Measurements from ENCODE around the gene ZNF701.
"Not testable (repeated sequence)": the region's sequence is repeated elsewhere in the genome, so short reads cannot be mapped to it uniquely, and the experiment has no call there.

Gene ZNF701

DNA sequence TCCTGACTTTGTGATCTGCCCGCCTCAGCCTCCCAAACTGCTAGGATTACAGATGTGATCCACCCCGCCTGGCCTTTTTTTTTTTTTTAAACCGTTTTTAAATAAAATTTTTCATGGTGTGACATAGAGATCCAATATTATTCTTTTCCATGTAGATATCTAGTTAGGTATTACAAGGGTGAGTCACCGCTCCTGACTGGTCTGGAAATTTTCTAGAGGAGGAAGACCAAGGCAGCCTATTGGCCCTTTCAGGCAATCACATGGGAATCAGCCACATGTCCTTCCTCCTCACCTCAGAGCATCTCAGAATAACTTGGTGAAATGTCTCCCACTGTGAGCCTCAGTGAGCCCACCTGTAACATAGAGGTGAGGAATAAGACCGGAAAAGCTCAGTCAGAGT lies 28.9 kb upstream of the ZNF701 start:
- not testable (repeated sequence) for H3K27me3 ChIP-seq (ENCODE audit: control insufficient read depth in 1 of 2, insufficient read depth in 1 of 2, low read length in 2 of 2); H4K91ac ChIP-seq (ENCODE audit: low read length); H3K27ac ChIP-seq (ENCODE audit: low read length, poor library complexity, severe bottlenecking); H4K8ac ChIP-seq (ENCODE audit: low read length); H3K4me2 ChIP-seq (ENCODE audit: low read length, poor library complexity, severe bottlenecking); H2BK12ac ChIP-seq (ENCODE audit: low read length in 2 of 2); H3K9ac ChIP-seq (ENCODE audit: low read length); DNase-seq; H3K4ac ChIP-seq (ENCODE audit: low read depth in 1 of 2, low read length in 2 of 2); H3K14ac ChIP-seq (ENCODE audit: low read length in 2 of 2); H2BK15ac ChIP-seq (ENCODE audit: low read depth, poor library complexity, severe bottlenecking); H2BK5ac ChIP-seq (ENCODE audit: low read depth, low read length, poor library complexity, severe bottlenecking); H2AK5ac ChIP-seq (ENCODE audit: low read length, severe bottlenecking); H2BK120ac ChIP-seq (ENCODE audit: low read depth, low read length); H3K4me3 ChIP-seq (ENCODE audit: insufficient read depth in 1 of 2, low read depth in 1 of 2, low read length in 2 of 2); H3K23ac ChIP-seq (ENCODE audit: low read length in 2 of 2); H3K18ac ChIP-seq (ENCODE audit: low read depth in 1 of 2, low read length in 2 of 2); H3K4me1 ChIP-seq (ENCODE audit: control insufficient read depth, insufficient read depth, low read depth, low read length); H2AFZ ChIP-seq (ENCODE audit: low read depth, low read length)
- peaks cover 54% of the 10 kb centered on the region for H3K9me3 ChIP-seq (ENCODE audit: control insufficient read depth, low read length)
- H3K36me3 ChIP-seq (ENCODE audit: control insufficient read depth in 1 of 2, insufficient read depth in 2 of 2, low read depth in 1 of 2, low read length in 2 of 2): peaks cover 44% of the 10 kb centered on the region in 2 experiments
- H3K79me1 ChIP-seq (replicated peaks; ENCODE audit: low read length, poor library complexity, severe bottlenecking): peaks cover 22% of the 10 kb centered on the region
- 91% methylated on average over 3 of the region's 5 CpGs for WGBS

DNA sequence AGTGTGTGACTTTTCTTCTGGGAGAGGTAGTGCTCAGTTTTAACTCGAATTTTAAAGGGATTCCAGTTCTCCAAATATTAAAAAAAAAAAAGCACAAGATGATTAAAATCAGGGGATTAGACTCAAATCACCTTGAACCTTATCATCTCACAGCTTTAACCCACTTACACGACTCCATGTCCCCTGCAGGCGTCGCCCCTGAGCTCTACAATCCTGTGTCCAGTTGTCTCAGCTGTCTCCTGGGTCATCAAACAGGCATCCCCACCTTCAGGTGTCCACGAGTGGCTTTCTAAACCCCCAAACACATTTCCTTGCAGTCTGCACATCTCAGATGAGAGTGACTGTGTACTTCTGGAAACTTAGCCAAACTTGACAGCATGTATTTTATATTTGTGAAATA lies 28.5 kb upstream of the ZNF701 start:
- Histone ChIP-seq H3K36me3 (ENCODE audit: control insufficient read depth in 1 of 2, insufficient read depth in 2 of 2, low read depth in 1 of 2, low read length in 2 of 2) (peaks cover 47 to 48% of the 10 kb centered on the region in 2 experiments), H2AK5ac (ENCODE audit: low read length, severe bottlenecking) (no peak overlapping the region), H3K9me3 (ENCODE audit: control insufficient read depth, low read length) (peaks cover 58% of the 10 kb centered on the region), H3K4me1 (ENCODE audit: control insufficient read depth, insufficient read depth, low read depth, low read length) (no peaks in the 10 kb centered on the region), H3K79me1 (replicated peaks; ENCODE audit: low read length, poor library complexity, severe bottlenecking) (peaks cover 18% of the 10 kb centered on the region), H3K18ac (ENCODE audit: low read depth in 1 of 2, low read length in 2 of 2) (no peak overlapping the region), H3K9ac (ENCODE audit: low read length) (no peak overlapping the region), H4K8ac (ENCODE audit: low read length) (no peak overlapping the region), H2BK120ac (ENCODE audit: low read depth, low read length) (no peak overlapping the region), H3K4ac (ENCODE audit: low read depth in 1 of 2, low read length in 2 of 2) (no peak overlapping the region), H2AFZ (ENCODE audit: low read depth, low read length) (no peak overlapping the region), H4K91ac (ENCODE audit: low read length) (no peak overlapping the region), H3K4me3 (ENCODE audit: insufficient read depth in 1 of 2, low read depth in 1 of 2, low read length in 2 of 2) (no peak overlapping the region), H2BK12ac (ENCODE audit: low read length in 2 of 2) (no peak overlapping the region), H2BK15ac (ENCODE audit: low read depth, poor library complexity, severe bottlenecking) (no peak overlapping the region), H3K27ac (ENCODE audit: low read length, poor library complexity, severe bottlenecking) (no peak overlapping the region), H2BK5ac (ENCODE audit: low read depth, low read length, poor library complexity, severe bottlenecking) (no peak overlapping the region), H3K14ac (ENCODE audit: low read length in 2 of 2) (no peak overlapping the region), H3K23ac (ENCODE audit: low read length in 2 of 2) (no peak overlapping the region), H3K4me2 (ENCODE audit: low read length, poor library complexity, severe bottlenecking) (no peak overlapping the region), H3K27me3 (ENCODE audit: control insufficient read depth in 1 of 2, insufficient read depth in 1 of 2, low read length in 2 of 2) (no peaks in the 10 kb centered on the region)
- no peak for DNase-seq
- WGBS: 83% methylated on average over 4 of the region's 5 CpGs

DNA sequence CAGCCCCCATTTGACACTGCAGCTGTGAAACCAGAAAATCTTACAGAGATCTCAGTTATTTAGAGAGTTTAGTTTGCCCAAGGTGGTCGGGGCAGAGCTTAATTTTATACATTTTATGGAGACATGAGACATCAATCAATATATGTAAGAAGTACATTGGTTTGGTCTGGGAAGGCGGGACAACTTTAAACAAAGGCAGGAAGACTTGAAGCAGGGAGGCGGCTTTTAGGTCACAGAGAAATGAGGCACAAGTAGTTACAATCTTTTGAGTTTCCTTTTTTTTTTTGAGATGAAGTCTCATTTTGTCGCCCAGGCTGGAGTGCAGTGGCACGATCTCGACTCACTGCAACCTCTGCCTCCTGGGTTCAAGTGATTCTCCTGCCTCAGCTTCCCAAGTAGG lies 27.5 kb upstream of the ZNF701 start:
- WGBS: 98% methylated on average over 5 of the region's 6 CpGs
- not testable (repeated sequence) for H3K4me1 ChIP-seq (ENCODE audit: control insufficient read depth, insufficient read depth, low read depth, low read length); H2AK5ac ChIP-seq (ENCODE audit: low read length, severe bottlenecking); H2BK5ac ChIP-seq (ENCODE audit: low read depth, low read length, poor library complexity, severe bottlenecking); H3K4me2 ChIP-seq (ENCODE audit: low read length, poor library complexity, severe bottlenecking); H4K8ac ChIP-seq (ENCODE audit: low read length); H2BK12ac ChIP-seq (ENCODE audit: low read length in 2 of 2); H3K4me3 ChIP-seq (ENCODE audit: insufficient read depth in 1 of 2, low read depth in 1 of 2, low read length in 2 of 2); H3K23ac ChIP-seq (ENCODE audit: low read length in 2 of 2); H3K18ac ChIP-seq (ENCODE audit: low read depth in 1 of 2, low read length in 2 of 2); H3K9ac ChIP-seq (ENCODE audit: low read length); H4K91ac ChIP-seq (ENCODE audit: low read length); H3K27ac ChIP-seq (ENCODE audit: low read length, poor library complexity, severe bottlenecking); H3K4ac ChIP-seq (ENCODE audit: low read depth in 1 of 2, low read length in 2 of 2); H3K27me3 ChIP-seq (ENCODE audit: control insufficient read depth in 1 of 2, insufficient read depth in 1 of 2, low read length in 2 of 2); DNase-seq; H3K14ac ChIP-seq (ENCODE audit: low read length in 2 of 2); H2BK120ac ChIP-seq (ENCODE audit: low read depth, low read length); H2AFZ ChIP-seq (ENCODE audit: low read depth, low read length); H2BK15ac ChIP-seq (ENCODE audit: low read depth, poor library complexity, severe bottlenecking)
- Histone ChIP-seq H3K79me1 (replicated peaks; ENCODE audit: low read length, poor library complexity, severe bottlenecking) (peaks cover 18% of the 10 kb centered on the region), H3K9me3 (ENCODE audit: control insufficient read depth, low read length) (peaks cover 67% of the 10 kb centered on the region), H3K36me3 (ENCODE audit: control insufficient read depth in 1 of 2, insufficient read depth in 2 of 2, low read depth in 1 of 2, low read length in 2 of 2) (peaks cover 51 to 57% of the 10 kb centered on the region in 2 experiments)

GRCh38 chr19:52542984-52543664 lies 27.0 kb upstream of the ZNF701 start:
- Histone ChIP-seq H3K9ac (ENCODE audit: low read length) (no peak overlapping the region), H2AK5ac (ENCODE audit: low read length, severe bottlenecking) (no peak overlapping the region), H2AFZ (ENCODE audit: low read depth, low read length) (no peak overlapping the region), H3K18ac (ENCODE audit: low read depth in 1 of 2, low read length in 2 of 2) (no peak overlapping the region), H2BK120ac (ENCODE audit: low read depth, low read length) (no peak overlapping the region), H4K8ac (ENCODE audit: low read length) (no peak overlapping the region), H3K4ac (ENCODE audit: low read depth in 1 of 2, low read length in 2 of 2) (no peak overlapping the region), H3K23ac (ENCODE audit: low read length in 2 of 2) (no peak overlapping the region), H3K4me2 (ENCODE audit: low read length, poor library complexity, severe bottlenecking) (no peak overlapping the region), H3K27ac (ENCODE audit: low read length, poor library complexity, severe bottlenecking) (no peak overlapping the region), H2BK15ac (ENCODE audit: low read depth, poor library complexity, severe bottlenecking) (no peak overlapping the region), H2BK5ac (ENCODE audit: low read depth, low read length, poor library complexity, severe bottlenecking) (no peak overlapping the region), H3K4me1 (ENCODE audit: control insufficient read depth, insufficient read depth, low read depth, low read length) (no peaks in the 10 kb centered on the region), H3K79me1 (replicated peaks; ENCODE audit: low read length, poor library complexity, severe bottlenecking) (peaks cover 18% of the 10 kb centered on the region), H4K91ac (ENCODE audit: low read length) (no peak overlapping the region), H3K9me3 (ENCODE audit: control insufficient read depth, low read length) (peaks cover 72% of the 10 kb centered on the region), H3K36me3 (ENCODE audit: control insufficient read depth in 1 of 2, insufficient read depth in 2 of 2, low read depth in 1 of 2, low read length in 2 of 2) (peaks cover 55 to 63% of the 10 kb centered on the region in 2 experiments), H2BK12ac (ENCODE audit: low read length in 2 of 2) (no peak overlapping the region), H3K14ac (ENCODE audit: low read length in 2 of 2) (no peak overlapping the region), H3K27me3 (ENCODE audit: control insufficient read depth in 1 of 2, insufficient read depth in 1 of 2, low read length in 2 of 2) (no peaks in the 10 kb centered on the region), H3K4me3 (ENCODE audit: insufficient read depth in 1 of 2, low read depth in 1 of 2, low read length in 2 of 2) (no peak overlapping the region)
- 98% methylated on average over 6 of the region's 8 CpGs for WGBS
- no peak for DNase-seq

Data from mesenchymal stem cell (in vitro differentiated cells and primary cell).